ENCODE data around the gene NTF4.
"Not testable (repeated sequence)": the region's sequence is repeated elsewhere in the genome, so short reads cannot be mapped to it uniquely, and the experiment has no call there.

GRCh38 chr19:49030323-49030722 is 34.3 kb downstream of the NTF4 start:
- not testable (repeated sequence) for TF ChIP-seq CTCF (conservative IDR thresholded peaks at IDR 0.05); ZFX (IDR thresholded peaks at IDR 0.05)

Data from C4-2B (cell line).